HG03060 (cell line): Measurements from ENCODE around the gene GPHA2.

Experiments used
- ATAC-seq: cut with Tn5 transposase; IDR thresholded peaks from one replicate; pipeline ENCODE4 v1.9.1; 2021; ENCODE audit warnings: low read depth, moderate number of reproducible peaks; ENCODE audit not compliant: unreplicated experiment

Gene GPHA2

DNA sequence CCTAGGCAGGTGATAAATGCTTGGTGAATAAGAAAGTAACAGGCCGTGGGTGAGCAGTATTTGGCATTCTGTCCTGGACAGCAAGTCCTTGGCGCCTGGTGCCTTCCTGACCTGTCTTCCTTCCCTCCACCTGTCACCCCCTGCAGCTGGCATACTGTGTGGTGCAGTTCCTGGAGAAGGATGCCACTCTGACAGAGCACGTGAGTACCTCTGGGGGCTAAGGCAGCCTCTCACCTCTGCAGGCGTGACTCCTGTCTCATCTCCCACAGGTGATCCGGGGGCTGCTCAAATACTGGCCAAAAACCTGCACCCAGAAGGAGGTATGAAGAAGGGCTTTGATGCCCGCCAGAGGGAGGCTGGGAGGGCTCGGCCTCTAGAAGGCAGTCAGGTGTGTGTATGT lies 4.4 kb downstream of the GPHA2 start:
- ATAC-seq = no peak

DNA sequence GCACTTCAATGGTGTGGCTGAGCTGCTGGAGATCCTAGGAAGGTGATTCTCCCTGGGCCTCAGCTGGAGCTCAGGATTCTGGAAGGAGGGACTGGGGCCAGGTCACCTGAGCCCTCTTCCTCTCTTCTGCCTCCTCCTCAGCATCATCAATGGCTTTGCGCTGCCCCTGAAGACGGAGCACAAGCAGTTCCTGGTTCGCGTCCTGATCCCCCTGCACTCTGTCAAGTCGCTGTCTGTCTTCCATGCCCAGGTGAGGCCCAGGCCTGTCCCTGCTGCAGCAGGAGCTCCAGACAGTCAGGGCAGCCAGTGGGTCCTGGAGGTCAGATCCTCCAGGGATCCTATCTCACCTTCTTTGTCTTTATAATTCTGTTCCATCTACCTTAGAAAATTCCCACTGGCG lies 5.4 kb downstream of the GPHA2 start:
- no peak for ATAC-seq

DNA sequence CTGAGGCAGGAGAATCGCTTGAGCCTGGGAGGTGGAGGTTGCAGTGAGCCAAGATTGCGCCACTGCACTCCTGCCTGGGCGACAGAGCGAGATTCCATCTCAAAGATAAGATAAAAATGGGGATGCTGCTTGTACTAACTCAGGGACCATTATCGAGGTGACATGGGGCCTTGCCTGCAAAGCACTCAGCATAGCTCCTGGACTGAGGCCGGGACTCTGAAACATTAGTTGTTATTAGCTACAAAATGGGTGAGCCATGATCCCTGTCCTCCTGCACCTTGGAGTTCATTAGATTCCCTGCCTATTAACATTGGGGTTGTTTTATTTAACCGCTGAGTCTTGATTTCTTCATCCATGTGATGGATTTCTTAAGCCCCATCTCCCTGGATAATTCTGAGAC lies 6.1 kb downstream of the GPHA2 start:
- no peak for ATAC-seq

DNA sequence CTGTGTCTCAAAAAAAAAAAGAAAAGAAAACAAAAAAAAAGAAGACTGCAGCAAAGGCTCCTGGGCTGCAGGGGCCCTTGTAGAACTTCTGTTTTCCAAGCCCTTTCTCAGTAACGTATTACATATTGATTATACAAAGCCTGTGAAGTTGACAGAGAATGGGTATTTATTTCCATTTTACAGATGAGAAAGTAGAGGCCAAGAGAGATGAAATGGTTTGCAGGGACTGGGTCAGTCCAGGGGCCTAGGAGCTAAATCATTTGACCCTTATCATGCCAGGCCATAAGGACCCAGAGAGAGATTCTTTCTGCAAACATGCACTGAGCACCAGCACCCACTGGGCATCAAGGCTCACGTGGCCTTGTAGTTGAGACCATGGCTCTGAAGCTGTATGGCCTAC lies 6.7 kb downstream of the GPHA2 start:
- ATAC-seq = no peak

DNA sequence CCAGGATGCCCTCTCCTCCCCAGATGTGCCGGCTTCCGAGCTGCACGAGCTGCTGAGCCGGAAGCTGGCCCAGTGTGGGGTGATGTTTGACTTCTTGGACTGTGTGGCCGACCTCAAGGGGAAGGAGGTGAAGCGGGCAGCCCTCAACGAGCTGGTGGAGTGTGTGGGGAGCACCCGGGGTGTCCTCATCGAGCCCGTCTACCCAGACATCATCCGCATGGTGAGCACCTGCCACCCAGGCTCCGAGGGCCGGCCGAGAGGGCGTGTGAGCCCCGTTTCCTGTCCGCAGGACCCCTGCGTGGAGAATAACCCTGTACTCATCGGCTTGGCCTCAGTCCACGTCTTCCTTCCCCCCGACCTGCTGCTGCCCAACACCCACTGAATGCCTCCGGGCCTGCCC lies 9.0 kb downstream of the GPHA2 start:
- no peak for ATAC-seq

DNA sequence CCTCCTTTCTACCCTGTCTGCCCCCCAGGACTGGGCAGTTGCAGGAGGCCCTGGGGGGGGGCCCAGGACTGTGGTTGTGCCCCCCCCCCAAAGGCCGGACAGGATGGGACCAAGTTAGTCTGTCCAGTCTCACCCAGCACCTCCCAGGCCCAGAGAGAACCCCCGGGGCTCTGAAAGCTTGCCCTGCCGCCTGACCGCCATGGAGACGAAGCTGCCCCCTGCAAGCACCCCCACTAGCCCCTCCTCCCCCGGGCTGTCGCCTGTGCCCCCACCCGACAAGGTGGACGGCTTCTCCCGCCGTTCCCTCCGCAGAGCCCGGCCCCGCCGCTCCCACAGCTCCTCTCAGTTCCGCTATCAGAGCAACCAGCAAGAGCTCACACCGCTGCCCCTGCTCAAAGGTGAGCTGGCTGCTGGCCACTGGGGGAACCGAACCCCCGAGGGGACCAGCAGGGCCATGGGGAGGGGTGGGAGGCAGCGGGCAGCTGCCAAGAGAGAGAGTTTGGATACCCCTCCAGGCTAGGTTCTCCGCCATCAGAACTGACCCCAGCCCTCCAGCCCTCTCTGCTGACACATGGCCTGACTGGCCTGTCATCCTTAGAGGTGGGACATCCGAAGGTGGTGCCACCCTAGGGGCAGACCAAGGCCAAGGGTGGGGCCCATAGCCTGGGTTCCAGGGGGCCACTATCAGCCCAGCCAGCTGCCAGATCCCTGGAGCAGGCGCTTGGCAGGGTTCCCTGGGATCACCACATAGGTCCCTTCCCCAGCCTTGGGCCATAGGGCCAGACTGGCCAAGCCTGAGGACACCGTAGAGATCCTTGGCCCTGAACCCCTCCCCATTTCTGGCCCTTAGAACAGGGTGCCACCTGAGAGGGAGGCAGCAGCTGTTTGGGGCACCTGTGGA lies 9.9 kb downstream of the GPHA2 start:
- no peak for ATAC-seq

DNA sequence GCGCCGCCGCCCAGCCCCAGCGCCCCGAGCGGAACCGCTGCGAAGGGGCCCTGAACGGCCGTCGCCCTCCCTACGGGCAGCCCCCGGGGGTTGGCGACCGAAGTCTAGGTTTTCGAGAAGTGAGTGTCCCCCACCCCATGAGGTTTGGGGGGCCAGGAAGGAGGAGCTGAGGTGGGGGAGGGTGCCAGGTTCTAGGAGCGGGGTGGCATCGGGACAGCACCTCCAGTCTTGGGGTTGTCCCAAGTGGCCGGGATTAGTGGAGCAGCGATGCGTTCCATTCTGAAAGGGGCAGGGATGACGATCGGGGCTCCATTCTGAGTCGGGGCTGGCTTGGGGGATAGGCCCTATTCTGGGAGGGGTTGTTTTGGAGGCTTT lies 10.8 kb downstream of the GPHA2 start:
- no peak for ATAC-seq

DNA sequence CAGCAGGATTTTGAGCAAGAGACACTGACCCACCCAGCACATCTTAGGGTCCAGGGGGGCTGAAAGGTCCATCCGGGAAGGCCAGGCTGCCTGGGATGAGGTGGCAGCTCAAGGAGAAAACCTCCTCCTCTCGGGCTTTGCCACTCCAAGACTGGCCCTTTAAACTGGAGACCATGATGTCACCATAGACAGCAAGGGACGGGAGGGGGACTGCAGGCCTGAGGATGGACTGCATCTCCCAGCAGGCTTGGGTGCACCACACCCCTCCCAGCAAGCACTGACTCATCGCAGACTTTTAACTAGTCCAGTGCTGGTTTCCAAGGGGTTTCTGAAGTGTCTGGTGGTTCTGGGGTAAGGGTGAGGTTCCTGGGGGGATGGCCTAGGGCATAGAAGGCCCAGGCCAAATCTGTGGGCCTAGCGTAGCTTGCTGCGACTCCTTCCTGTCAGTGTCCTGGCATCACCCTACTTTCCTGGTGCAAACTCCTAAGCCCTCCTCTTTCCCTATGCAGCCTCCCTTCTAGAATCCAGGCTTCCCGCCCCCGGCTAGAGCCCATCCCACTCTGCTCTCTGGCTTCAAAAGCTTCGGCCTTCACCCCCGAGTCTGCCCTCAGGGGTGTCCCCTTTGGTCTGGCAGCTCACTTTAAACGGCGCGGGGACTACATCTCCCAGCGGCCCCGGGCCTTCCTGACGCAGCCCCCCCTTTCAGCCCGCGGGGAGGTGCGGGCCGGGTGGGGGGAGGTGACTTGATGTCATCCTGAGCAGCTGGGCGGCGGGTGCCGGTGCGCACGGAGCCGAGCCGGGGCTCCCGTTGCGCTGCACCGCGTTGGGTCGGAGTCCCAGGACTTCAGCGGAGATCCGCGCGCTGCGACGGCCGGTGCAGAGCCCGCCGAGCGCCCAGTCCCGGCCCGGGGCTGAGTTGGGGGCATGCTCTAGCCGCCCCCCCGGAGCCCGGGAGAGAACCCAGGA lies 11.5 kb downstream of the GPHA2 start, which contains the start of gene PPP2R5B:
Gene PPP2R5B (plus strand): TSS at position 746 of the 966 bp plus-strand sequence. CDS start 1,046 bp downstream, outside the sequence.
- ATAC-seq = peak; percentile 73

DNA sequence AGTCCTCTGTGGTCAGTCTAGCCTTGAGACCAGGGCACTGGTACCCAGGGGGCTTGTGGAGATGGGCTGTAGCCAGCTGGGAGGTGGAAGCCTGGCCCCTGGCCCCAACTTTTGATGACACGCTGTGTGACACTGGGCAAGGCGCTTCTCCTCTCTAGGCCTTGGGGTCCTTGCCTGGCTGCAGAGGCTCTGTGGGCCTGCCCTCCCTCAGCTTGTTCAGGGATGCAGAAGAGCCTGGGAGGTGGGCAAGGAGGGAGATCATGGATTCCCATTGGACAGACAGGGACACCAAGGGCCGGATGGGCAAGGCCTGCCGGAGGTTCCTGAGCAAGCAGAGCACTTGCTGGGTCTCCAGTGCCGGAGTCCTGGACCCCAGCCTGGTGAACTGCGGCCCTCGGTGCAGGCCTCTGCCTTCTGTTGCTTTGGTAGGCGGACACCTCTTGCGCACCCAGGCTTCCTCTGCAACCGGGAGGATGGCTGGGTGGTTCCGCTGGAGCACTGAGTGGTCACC lies 12.5 kb downstream of the GPHA2 start:
- no peak for ATAC-seq

DNA sequence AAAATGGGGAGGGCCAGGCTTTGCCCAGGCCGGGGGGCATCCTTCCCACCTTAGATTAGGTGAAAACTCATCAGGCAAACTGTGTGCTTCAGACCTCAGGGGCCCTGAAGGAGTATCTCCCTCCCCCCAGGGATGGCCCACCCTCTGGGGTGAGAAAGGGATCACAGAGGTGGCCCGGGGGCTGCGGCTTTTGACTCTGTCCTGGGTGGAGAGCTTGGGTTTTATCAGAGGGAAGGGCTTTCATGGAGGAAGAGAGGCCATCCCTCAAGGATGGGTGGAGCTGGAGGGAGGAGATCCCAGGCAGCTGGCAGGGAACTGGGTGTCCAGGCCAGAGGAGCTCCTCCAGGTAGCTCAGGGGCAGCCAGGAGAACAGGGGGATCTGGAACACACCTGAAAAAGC lies 14.3 kb downstream of the GPHA2 start:
- ATAC-seq = no peak

DNA sequence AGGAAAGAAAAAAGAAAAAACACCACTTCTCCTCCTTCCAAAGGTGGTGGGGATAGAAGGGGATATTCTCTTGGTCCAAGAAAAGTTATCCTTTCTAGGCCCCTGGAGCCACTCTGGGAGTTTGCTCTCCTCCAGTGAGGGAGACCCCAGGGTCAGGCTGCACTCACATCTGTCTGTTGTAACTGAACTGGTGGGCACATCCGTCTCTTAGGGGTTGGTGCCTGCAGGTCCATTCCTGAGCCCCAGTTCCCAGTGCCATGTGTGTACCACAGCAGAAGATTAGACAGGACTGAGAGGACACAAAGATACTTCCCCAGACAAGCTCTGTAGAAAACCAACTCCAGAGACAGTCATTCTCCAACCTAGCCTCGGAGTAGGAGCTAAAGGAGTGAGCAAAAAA lies 15.6 kb downstream of the GPHA2 start:
- ATAC-seq = no peak

DNA sequence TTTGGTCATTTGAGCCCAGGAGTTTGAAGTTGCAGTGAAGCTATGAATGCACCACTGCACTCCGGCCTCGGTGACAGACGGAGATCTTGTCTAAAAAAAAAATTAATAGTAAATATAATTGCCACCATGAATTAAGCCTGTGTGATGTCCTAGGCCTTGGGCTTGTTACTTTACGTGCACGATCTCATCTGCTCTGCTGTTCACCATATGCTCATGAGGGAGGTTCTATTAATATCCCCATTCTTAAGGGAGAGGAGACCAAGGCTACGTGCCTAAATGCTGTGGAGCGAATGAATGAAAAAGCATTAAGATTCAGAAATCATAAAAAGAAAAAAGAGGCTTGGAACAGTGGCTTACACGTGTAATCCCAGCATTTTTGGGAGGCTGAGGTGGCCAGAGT lies 16.1 kb downstream of the GPHA2 start:
- no peak for ATAC-seq

DNA sequence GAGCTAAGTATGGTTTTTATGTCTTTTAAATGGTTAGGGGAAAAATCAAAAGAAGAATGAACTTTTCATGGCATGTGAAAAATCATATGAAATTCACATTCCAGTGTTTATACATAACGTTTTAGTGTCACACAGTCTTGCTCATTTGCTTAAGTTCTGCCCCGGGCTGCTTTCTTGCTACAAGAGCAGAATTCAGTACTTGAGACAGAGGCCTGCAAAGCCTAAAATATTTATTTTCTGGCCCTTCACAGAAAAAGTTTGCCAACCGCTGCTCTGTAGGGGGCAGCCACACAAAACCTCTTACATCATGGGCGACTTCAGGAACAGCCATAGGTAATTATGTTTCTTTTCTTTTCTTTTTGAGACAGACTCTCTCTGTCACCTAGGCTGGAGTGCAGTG lies 17.7 kb downstream of the GPHA2 start:
- ATAC-seq = no peak

DNA sequence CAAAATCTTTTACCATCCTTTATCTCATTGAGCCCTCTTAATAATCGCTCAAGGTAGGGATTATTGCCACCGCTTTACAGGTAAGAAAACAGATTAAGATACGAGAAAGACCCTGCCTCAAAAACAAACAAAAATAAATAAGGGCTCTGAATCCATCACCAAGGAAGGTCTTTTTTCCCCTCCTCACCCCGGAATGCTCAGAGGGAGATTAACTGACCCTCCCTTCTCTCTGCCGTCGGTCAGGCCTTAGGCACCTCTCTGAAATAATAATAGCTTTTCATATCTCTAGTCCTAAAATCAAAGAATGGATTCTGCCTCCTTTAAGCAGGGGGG lies 18.1 kb downstream of the GPHA2 start:
- ATAC-seq = no peak

DNA sequence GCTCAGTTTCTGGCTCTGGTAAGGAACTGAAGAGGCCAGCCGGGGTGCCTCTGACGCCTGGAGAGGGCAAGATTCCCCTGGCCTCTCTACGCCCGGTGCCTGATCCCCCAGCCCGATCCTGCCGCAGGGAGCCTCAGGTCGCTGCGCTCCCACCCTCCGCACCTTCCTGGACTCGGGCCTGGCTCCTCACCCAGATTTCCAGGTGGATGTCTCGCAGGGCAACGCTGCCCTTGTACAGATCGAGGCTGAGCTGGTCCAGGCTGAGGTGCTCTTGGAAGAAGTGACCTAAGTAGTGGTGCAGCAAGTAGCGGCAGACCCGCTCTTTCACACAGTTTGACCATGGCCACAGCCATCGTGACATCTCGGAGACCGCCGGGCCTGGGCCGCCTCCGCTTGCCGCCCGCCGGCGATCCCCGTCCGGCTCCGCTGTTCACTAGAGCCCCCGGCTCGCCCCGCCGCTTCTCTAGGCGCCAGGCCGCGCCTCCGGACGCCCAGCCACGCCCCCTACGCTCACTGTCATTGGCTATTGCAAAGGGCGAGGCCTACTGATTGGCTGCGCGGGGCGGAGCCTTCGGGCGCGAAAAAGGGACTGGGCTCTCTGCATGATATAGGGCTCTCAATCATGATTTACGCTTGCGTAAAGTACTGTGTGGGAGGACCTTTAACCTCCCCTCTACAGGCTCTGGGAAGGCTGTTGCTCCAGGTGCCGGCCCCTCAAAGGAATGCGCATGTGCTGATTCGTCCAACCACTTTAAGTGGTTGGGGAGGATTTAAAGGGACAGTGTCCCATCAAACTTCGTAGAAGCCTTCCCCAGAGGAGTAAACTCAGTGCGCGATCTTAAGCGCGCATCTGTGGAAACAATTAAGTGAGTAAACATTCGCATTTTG lies 18.7 kb downstream of the GPHA2 start, which contains the start of gene ATG2A:
Gene ATG2A (minus strand): TSS at position 435 of the 888 bp plus-strand sequence. CDS start 74 bp downstream, at position 361.
- peak; percentile 95 for ATAC-seq

DNA sequence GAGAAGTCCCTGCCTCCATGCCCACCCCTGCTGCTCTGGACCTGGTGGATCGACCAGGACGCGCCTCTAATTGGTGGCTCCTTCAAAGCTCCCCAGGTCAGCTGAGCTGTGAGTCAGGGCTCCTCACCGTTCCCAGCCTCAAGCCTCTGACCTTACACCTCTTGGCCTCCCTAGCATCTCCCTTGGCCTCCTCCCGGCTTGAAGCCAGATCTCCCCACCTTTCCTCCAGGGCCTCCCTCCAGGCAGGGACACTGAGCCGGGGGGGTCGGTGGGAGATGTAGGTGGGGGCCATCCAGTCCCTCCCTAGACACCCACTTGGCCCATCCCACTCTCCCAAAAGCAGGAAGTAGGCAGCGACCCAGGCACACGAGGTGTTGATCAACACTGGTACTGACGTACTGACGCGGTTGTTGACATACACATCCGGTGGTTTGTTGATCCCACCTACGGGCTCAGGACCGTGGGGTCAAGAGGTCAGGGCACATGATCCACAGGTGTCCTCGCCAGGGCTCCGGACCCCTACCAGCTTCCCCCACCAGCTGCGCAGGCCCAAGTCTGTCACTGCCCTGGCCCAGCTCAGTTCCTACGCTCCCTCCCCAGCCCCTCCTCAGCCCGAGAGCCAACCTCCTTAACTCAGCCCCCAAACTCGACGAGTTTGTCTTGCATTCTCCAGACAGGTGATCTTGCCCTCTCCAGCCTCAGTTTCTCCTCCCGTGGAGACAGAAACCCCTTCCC lies 19.5 kb downstream of the GPHA2 start:
- no peak for ATAC-seq

DNA sequence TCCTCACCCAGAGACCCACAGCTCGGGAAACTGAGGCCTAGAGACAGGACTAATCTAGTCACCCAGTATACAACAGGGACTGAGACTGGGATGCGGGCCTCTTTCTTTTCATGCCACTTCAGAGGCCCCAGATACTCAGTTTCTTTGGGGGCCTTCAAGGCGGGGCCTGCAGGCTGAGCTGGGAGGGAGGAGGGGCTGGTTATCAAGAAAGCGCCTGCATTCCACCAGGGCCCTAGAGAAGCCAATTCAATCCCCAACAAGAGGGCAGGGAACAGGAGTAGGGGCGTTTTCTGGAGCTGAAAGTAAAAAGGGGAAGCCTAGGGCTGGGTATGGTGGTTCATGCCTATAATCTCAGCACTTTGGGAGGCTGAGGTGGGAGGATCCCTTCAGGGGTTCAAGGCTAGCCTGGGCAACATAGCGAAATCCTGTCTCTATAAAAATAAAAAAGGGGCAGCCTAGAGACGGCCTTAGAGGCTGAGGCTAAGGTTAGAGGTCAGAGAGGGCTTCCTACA lies 20.3 kb downstream of the GPHA2 start:
- ATAC-seq = no peak

DNA sequence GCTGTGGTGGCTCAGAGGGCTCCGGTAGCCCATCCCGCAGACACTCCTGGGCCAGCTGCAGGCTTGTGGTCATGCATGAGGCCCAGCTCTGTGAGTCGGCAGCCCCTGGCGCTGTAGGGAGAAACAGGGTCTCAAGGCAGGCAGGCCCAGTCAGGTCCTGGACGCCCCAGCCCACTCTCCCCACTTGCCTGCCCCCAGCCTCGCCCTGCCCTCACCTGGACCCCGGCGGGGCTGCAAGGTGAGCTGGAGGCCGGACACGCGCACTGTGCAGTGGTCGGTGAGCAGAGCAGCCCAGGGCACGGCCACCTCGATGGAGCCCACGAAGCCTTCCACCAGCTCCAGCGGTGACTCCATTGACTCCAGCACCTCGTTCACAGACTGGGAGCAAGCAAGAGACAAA lies 21.6 kb downstream of the GPHA2 start:
- no peak for ATAC-seq

DNA sequence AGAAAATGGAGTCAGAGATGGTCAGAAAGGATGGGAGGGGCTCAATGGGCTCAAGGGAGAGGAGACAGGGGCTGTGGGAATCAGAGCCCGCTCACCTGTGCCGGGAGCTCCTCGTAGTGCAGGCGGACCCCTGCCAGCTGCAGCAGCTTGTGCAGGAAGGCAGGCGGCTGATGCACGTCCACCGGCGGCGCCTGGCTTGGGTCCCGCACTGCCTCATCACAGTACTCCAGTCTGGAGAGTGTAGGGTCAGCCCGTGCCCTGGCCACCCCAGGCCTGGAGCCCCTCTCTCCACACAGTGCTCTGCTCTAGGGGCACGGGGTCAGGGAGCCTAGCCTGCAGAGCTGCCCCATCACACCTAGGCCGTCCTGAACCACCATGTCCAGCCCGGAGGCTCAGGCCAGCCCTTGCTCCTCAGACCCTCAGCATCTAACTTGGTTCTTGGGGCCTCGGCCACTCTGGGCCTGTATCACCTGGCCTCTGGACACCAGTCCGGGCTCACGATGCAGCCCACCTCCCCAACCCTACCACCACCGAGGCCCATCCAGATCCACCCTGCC lies 22.4 kb downstream of the GPHA2 start:
- no peak for ATAC-seq
